Panc1 (cell line): ENCODE data around the gene TCEANC2. TPM values are rescaled to one million over a fixed set of nuclear protein-coding genes. Genes with fewer than 3 reads are reported as not detected.

Source experiments
- ATAC-seq: fragments of 200-7000 bp; cut with Tn5 transposase; 2 replicates; pipeline ENCODE4 v1.9.1; 2020; ENCODE audit warnings: mild to moderate bottlenecking, moderate library complexity
- BruUV-seq: library from RNA; stranded (reverse); fragments of 400-500 nt; replicated peaks from 2 replicates; lab custom pipeline; 2021; lab: Mats Ljungman, UMichigan
- CTCF ChIA-PET: fragments of 300-600 bp; sonication (Branson Sonifier 250); formaldehyde crosslinking; loops from one replicate; lab custom pipeline; 2022; ENCODE audit warnings: antibody characterized with exemption; lab: Charles Lee
- POLR2A ChIA-PET: fragments of 300-600 bp; sonication (Branson Sonifier 250); formaldehyde crosslinking; loops from one replicate; lab custom pipeline; 2022; ENCODE audit warnings: antibody characterized with exemption; lab: Charles Lee
- DNase-seq: peaks from one replicate; pipeline ENCODE4 v3.0.0-alpha.2; 2010; ENCODE audit warnings: low read depth, low spot score
- H3K27ac ChIP-seq: 2 replicates; pipeline ENCODE4 v1.5.1; 2011; ENCODE audit warnings: mild to moderate bottlenecking, low read length, inconsistent platforms
- H3K27me3 ChIP-seq: fragments of 200-500 bp; sonication (Bioruptor generic); 2 replicates; pipeline ENCODE4 v1.6.0; 2014; ENCODE audit warnings: low read length, inconsistent platforms; ENCODE audit not compliant: control insufficient read depth, insufficient read depth
- H3K36me3 ChIP-seq: fragments of 200-500 bp; sonication (Bioruptor generic); 2 replicates; pipeline ENCODE4 v1.5.1; 2014; ENCODE audit warnings: inconsistent platforms, mild to moderate bottlenecking, low read length, moderate library complexity; ENCODE audit not compliant: control insufficient read depth, insufficient read depth
- H3K4me1 ChIP-seq: 2 replicates; pipeline ENCODE4 v1.5.1; 2011; ENCODE audit warnings: inconsistent platforms, mild to moderate bottlenecking, low read length, moderate library complexity; ENCODE audit not compliant: control insufficient read depth, insufficient read depth
- H3K4me3 ChIP-seq, 2 experiments: 2 replicates each; pipeline ENCODE4 v1.5.1; 2011 to 2012; ENCODE audit warnings: low read depth in 2 of 2, low read length in 2 of 2, mild to moderate bottlenecking in 2 of 2, inconsistent platforms in 1 of 2, moderate library complexity in 1 of 2
- H3K9me3 ChIP-seq: fragments of 200-500 bp; sonication (Bioruptor generic); 2 replicates; pipeline ENCODE4 v1.5.1; 2014; ENCODE audit warnings: low read depth, mild to moderate bottlenecking, inconsistent platforms, low read length, moderate library complexity; ENCODE audit not compliant: control insufficient read depth, insufficient read depth
- POLR2AphosphoS5 ChIP-seq: IDR thresholded peaks from 2 replicates; pipeline ENCODE4 v1.6.1; 2012; ENCODE audit warnings: mild to moderate bottlenecking, low read depth, low read length, moderate library complexity
- SIN3A ChIP-seq: IDR thresholded peaks from 2 replicates; pipeline ENCODE4 v1.6.1; 2012; ENCODE audit warnings: low read depth, mild to moderate bottlenecking, low read length, moderate library complexity, borderline replicate concordance; ENCODE audit not compliant: insufficient read depth
- TCF7L2 ChIP-seq: IDR thresholded peaks from 2 replicates; pipeline ENCODE4 v1.6.1; 2011; ENCODE audit warnings: mild to moderate bottlenecking, low read depth, low read length, inconsistent platforms
- in situ Hi-C: cut with HindIII; loops from 2 replicates; pipeline ENCODE4 v1.10.0; 2016; ENCODE audit warnings: low sequenced_read_pairs, low pct_unique_long_range_greater_than_20kb
- intact Hi-C: fragments of 100-400 bp; cut with micrococcal nuclease; formaldehyde crosslinking; loops from one replicate; pipeline ENCODE4 v1.10.0; 2022; ENCODE audit not compliant: unreplicated experiment
- total RNA-seq: library from RNA; stranded (reverse); gene quantifications from one replicate; pipeline ENCODE4 v1.2.1, GENCODE V29; 2021; ENCODE audit not compliant: unreplicated experiment
- TF ChIP-seq, protein P1 (sequence below): fragments of 450-650 bp; IDR thresholded peaks from 2 replicates; pipeline ENCODE4 v1.5.1; 2017; ENCODE audit warnings: mild to moderate bottlenecking
- TF ChIP-seq, protein P2 (sequence below), 2 experiments: IDR thresholded peaks; 2 replicates each; pipeline ENCODE4 v1.6.1; 2011 to 2012; ENCODE audit warnings: low read depth in 2 of 2, control low read depth in 1 of 2, low read length in 1 of 2, mild to moderate bottlenecking in 1 of 2, moderate library complexity in 1 of 2; ENCODE audit not compliant: insufficient read depth in 1 of 2

TCEANC2 gene
- total RNA-seq, 1 experiment from 2014 or later: 5.1 TPM

DNA sequence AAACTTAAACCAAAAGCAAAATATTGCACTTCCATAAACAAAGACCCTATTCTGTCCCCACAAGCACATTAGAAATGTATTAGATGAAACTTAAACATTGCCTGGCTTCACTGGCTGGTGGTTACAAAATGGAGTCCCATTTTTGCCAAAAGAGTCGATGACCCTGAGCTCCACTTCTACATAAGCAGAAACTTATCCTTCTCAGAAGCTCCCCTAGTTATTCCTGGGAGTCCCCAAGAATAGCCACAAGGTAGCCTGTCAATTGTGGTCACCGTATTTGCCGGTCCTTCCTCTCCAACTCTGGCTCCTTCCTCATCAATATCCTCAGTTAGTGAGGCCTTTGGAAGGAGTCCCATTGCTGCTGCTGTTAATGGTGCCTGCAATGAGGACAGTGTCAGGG is 62.1 kb downstream of the TCEANC2 start:
- POLR2A ChIA-PET: no interaction called here
- no TSS peak for BruUV-seq
- in situ Hi-C loops: no loop called here

DNA sequence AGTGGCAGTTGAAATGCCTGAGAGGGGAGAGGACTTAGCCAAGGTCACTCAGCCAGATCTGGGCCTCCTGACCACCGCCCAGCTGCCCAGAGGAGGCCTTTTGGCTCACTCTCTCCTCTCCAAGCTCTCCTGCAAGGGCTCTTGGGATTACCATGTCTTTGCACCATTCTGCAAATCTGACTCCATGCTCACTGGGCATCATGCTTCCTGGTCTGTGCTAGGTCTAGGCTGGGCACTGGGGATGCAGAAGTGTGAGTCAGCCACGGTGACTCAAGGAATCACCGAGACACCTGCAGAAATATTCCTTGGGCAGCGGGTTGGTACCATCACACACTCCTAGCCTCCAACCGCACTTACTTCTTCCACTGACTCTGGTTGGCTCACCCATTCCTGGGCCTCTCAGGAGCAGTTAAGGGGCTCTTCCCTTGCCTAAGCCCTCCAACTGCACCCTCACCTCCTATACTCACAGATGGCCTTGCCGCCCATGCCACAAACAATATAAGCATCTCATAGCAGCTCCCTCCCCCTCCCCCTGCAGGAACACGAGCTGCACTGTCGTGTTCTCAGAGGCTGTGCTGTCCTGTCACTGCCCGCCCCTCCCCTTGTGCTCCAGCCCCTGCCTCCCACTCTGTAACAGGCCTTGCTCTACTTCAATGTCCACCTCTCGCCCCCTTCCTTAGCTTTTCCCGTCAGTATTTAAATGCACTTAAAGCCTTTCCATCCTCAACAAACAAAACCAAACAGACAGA is 64.6 kb downstream of the TCEANC2 start:
- POLR2A ChIA-PET: interaction anchor here (0.5 kb wide), 1 partner anchor 368 kb away, joined by 4 read pairs; no protein-coding TSS in a partner anchor
- H3K27ac ChIP-seq: no peak overlapping the region
- no peaks in the 10 kb centered on the region for H3K36me3 ChIP-seq
- in situ Hi-C loops (no loop called here), intact Hi-C loops (no loop called here)
- BruUV-seq: no TSS peak
- peaks cover 5% of the 10 kb centered on the region for H3K4me1 ChIP-seq
- DNase-seq (no peak), ATAC-seq (no peak)
- no peak overlapping the region for H3K4me3 ChIP-seq
- CTCF ChIA-PET: interaction anchor here (0.7 kb wide), 1 partner anchor 72 kb away, joined by 9 read pairs; no protein-coding TSS in a partner anchor
- H3K27me3 ChIP-seq: no peaks in the 10 kb centered on the region
- no peaks in the 10 kb centered on the region for H3K9me3 ChIP-seq
- TF ChIP-seq TCF7L2: no peak
- TF ChIP-seq, protein P1, sequence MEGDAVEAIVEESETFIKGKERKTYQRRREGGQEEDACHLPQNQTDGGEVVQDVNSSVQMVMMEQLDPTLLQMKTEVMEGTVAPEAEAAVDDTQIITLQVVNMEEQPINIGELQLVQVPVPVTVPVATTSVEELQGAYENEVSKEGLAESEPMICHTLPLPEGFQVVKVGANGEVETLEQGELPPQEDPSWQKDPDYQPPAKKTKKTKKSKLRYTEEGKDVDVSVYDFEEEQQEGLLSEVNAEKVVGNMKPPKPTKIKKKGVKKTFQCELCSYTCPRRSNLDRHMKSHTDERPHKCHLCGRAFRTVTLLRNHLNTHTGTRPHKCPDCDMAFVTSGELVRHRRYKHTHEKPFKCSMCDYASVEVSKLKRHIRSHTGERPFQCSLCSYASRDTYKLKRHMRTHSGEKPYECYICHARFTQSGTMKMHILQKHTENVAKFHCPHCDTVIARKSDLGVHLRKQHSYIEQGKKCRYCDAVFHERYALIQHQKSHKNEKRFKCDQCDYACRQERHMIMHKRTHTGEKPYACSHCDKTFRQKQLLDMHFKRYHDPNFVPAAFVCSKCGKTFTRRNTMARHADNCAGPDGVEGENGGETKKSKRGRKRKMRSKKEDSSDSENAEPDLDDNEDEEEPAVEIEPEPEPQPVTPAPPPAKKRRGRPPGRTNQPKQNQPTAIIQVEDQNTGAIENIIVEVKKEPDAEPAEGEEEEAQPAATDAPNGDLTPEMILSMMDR: no peak
- TF ChIP-seq, protein P2, sequence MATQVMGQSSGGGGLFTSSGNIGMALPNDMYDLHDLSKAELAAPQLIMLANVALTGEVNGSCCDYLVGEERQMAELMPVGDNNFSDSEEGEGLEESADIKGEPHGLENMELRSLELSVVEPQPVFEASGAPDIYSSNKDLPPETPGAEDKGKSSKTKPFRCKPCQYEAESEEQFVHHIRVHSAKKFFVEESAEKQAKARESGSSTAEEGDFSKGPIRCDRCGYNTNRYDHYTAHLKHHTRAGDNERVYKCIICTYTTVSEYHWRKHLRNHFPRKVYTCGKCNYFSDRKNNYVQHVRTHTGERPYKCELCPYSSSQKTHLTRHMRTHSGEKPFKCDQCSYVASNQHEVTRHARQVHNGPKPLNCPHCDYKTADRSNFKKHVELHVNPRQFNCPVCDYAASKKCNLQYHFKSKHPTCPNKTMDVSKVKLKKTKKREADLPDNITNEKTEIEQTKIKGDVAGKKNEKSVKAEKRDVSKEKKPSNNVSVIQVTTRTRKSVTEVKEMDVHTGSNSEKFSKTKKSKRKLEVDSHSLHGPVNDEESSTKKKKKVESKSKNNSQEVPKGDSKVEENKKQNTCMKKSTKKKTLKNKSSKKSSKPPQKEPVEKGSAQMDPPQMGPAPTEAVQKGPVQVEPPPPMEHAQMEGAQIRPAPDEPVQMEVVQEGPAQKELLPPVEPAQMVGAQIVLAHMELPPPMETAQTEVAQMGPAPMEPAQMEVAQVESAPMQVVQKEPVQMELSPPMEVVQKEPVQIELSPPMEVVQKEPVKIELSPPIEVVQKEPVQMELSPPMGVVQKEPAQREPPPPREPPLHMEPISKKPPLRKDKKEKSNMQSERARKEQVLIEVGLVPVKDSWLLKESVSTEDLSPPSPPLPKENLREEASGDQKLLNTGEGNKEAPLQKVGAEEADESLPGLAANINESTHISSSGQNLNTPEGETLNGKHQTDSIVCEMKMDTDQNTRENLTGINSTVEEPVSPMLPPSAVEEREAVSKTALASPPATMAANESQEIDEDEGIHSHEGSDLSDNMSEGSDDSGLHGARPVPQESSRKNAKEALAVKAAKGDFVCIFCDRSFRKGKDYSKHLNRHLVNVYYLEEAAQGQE (IDR thresholded peaks at IDR 0.05; ENCODE audit: insufficient read depth in 1 of 2, low read depth in 2 of 2, low read length in 1 of 2): no peak
- TF ChIP-seq SIN3A: no peak
- no peak for TF ChIP-seq POLR2AphosphoS5

More for the DNA sequence above, 62.1 kb downstream of the TCEANC2 start:
- CTCF ChIA-PET: no interaction called here
- intact Hi-C loops: no loop called here
- Histone ChIP-seq H3K9me3 (no peaks in the 10 kb centered on the region), H3K36me3 (no peaks in the 10 kb centered on the region), H3K4me3 (no peak overlapping the region), H3K27ac (no peak overlapping the region), H3K27me3 (no peaks in the 10 kb centered on the region), H3K4me1 (no peaks in the 10 kb centered on the region; the same call in 1 of the 2 replicates)
- ATAC-seq (no peak), DNase-seq (no peak)
- TF ChIP-seq TCF7L2: no peak
- TF ChIP-seq SIN3A: no peak
- TF ChIP-seq, protein P1: no peak
- TF ChIP-seq, protein P2 (IDR thresholded peaks at IDR 0.05; ENCODE audit: insufficient read depth in 1 of 2, low read depth in 2 of 2, low read length in 1 of 2): no peak
- no peak for TF ChIP-seq POLR2AphosphoS5
